ENCODE measurements around the gene ATP6V0A1. TPM values are rescaled to one million over a fixed set of nuclear protein-coding genes. Genes with fewer than 3 reads are reported as not detected.

The ATP6V0A1 gene
- total and polyA plus RNA-seq, 2 of the 4 experiments (the other 2 are of a cell fraction): 18.8 to 34.0 TPM

GRCh38 chr17:42507671-42508070 is 49.0 kb downstream of the ATP6V0A1 start:
- dilution Hi-C loops (cut with HindIII; ENCODE audit: low sequenced_read_pairs, unreplicated experiment) (no loop called here), intact Hi-C loops (cut with micrococcal nuclease) (no loop called here), in situ Hi-C loops (cut with MboI; ENCODE audit: low sequenced_read_pairs) (no loop called here)
- ChIA-PET POLR2A (ENCODE audit: unreplicated experiment) (no interaction called here), CTCF (interaction anchor here (1.3 kb wide), 1 partner anchor 19 kb away, joined by 3 read pairs; no protein-coding TSS in a partner anchor)
- ATAC-seq (ENCODE audit: low read depth): no peak
- Histone ChIP-seq H4K91ac (ENCODE audit: insufficient read depth, low read depth, low read length) (no peak overlapping the region), H4K5ac (ENCODE audit: low read depth, low read length) (no peak overlapping the region), H3K4me1 (ENCODE audit: control insufficient read depth, insufficient read depth, low read length) (peaks cover 8% of the 10 kb centered on the region), H3K36me3 (ENCODE audit: control insufficient read depth, insufficient read depth, low read length) (peaks cover 27% of the 10 kb centered on the region), H2BK5ac (ENCODE audit: low read depth, low read length, poor library complexity, severe bottlenecking) (no peak overlapping the region), H2BK15ac (ENCODE audit: low read depth, low read length) (no peak overlapping the region), H3K14ac (replicated peaks; ENCODE audit: low read depth, low read length) (no peak overlapping the region), H3K56ac (ENCODE audit: extremely low read depth, insufficient read depth, low read length) (no peak overlapping the region), H3K4me2 (ENCODE audit: low read depth, low read length) (no peak overlapping the region), H4K8ac (ENCODE audit: low read depth in 2 of 2, low read length in 2 of 2) (no peak overlapping the region), H3K9me3 (ENCODE audit: control insufficient read depth, insufficient read depth, low read length) (no peaks in the 10 kb centered on the region), H3K27ac (ENCODE audit: insufficient read depth, low read length) (no peak overlapping the region), H2BK120ac (ENCODE audit: low read depth, low read length) (no peak overlapping the region), H3K23ac (ENCODE audit: low read depth, low read length) (no peak overlapping the region), H2AK5ac (ENCODE audit: low read depth, low read length) (no peak overlapping the region), H3K4ac (ENCODE audit: low read depth, low read length) (no peak overlapping the region), H3K79me1 (ENCODE audit: low read depth in 1 of 2, low read length in 2 of 2) (no peaks in the 10 kb centered on the region), H3K9me1 (ENCODE audit: insufficient read depth, low read length) (peaks cover 10% of the 10 kb centered on the region; the same call in 1 of the 2 replicates), H3K18ac (ENCODE audit: low read depth, low read length) (no peak overlapping the region), H4K20me1 (ENCODE audit: insufficient read depth, low read length) (no peaks in the 10 kb centered on the region), H3K4me3 (ENCODE audit: insufficient read depth, low read depth, low read length) (no peak overlapping the region), H2BK20ac (ENCODE audit: low read depth, low read length) (no peak overlapping the region), H2AK9ac (replicated peaks; ENCODE audit: low read depth, low read length, poor library complexity) (no peak overlapping the region), H3K27me3 (ENCODE audit: control insufficient read depth, insufficient read depth, low read length) (no peaks in the 10 kb centered on the region), H2AFZ (replicated peaks; ENCODE audit: low read length, poor library complexity) (no peak overlapping the region), H3K9ac (ENCODE audit: low read depth, low read length) (no peak overlapping the region)
- WGBS, 2 experiments (ENCODE audit: extremely low coverage in 2 of 2, insufficient read length in 1 of 2): no CpG with 5 or more reads among the region's 4 CpGs
- TF ChIP-seq FOS (IDR thresholded peaks at IDR 0.05; ENCODE audit: low read depth, low read length): no peak
- no peak for TF ChIP-seq MAFK (IDR thresholded peaks at IDR 0.05; ENCODE audit: low read depth, low read length)
- TF ChIP-seq, protein P1, sequence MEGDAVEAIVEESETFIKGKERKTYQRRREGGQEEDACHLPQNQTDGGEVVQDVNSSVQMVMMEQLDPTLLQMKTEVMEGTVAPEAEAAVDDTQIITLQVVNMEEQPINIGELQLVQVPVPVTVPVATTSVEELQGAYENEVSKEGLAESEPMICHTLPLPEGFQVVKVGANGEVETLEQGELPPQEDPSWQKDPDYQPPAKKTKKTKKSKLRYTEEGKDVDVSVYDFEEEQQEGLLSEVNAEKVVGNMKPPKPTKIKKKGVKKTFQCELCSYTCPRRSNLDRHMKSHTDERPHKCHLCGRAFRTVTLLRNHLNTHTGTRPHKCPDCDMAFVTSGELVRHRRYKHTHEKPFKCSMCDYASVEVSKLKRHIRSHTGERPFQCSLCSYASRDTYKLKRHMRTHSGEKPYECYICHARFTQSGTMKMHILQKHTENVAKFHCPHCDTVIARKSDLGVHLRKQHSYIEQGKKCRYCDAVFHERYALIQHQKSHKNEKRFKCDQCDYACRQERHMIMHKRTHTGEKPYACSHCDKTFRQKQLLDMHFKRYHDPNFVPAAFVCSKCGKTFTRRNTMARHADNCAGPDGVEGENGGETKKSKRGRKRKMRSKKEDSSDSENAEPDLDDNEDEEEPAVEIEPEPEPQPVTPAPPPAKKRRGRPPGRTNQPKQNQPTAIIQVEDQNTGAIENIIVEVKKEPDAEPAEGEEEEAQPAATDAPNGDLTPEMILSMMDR (conservative IDR thresholded peaks at IDR 0.05; ENCODE audit: low read depth, low read length): no peak
- no peak for TF ChIP-seq MAZ (IDR thresholded peaks at IDR 0.05; ENCODE audit: borderline replicate concordance, low read depth, low read length)
- no peak for TF ChIP-seq CEBPB (IDR thresholded peaks at IDR 0.05; ENCODE audit: low read depth, low read length)
- TF ChIP-seq SMC3 (IDR thresholded peaks at IDR 0.05; ENCODE audit: low read depth, low read length): no peak
- TF ChIP-seq USF2 (IDR thresholded peaks at IDR 0.05; ENCODE audit: low read depth, low read length): no peak
- no peak for TF ChIP-seq ELK1 (IDR thresholded peaks at IDR 0.05; ENCODE audit: borderline replicate concordance, low read depth, low read length)
- BruUV-seq (replicated peaks): no TSS peak
- no peak for DNase-seq

All from IMR-90 (cell line).